ENCODE results near the gene PHOX2B.

Gene PHOX2B

DNA sequence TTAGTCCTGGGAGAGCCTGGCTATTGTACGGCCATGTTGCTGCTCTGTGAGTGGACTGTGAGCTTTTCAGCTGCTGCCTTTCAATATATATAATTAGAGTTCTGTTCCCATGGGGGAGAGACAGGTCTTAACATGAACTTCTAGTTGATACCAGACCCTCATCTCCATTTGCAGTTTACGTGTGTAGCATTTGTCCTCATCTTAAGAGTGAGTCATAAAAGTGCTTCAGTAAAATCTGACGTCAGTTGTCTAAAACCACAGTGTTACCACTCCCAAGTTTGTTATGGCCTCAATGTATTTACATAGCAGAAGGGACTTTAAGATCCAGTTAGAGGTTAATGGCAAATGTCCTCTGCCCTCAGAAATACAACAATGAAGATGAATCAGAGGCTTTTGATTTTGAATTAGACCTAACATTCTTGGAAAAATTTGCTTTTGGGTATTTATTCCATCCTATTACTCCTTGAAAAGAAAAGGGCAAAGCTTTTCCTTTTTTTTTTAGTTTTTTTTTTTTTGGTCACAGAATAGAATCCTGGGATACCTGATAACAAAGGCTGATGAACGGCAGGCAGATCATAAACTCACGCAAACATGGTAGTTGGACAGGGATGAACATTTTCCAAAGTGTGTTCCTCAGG is 38.6 kb downstream of the PHOX2B start:
- DNase-seq, result no peak

GRCh38 chr4:41703785-41704184 is 44.7 kb downstream of the PHOX2B start:
- DNase-seq, result no peak

GRCh38 chr4:41702770-41703169 is 45.8 kb downstream of the PHOX2B start:
- no peak for DNase-seq

DNA sequence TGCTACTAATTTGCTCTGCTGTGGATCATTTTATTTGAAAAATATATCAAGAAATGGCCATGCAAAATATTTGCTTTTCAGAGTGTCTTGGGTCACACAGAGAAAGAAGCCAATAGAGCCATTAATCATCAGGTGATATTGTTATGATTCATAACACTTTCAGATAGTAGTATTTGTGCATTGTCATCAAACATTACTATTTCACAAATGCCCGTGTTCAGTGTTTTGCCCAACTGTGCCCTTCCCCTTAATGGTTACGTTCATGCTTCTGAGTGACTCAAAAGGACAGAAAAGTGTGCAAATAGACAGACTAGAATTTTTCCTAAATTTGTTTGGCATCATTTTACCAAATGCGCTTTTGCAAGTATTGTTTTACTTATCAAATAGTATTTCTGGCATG is 46.5 kb downstream of the PHOX2B start:
- no peak for DNase-seq

- no peak for DNase-seq
These were observed 51.8 kb downstream of the PHOX2B start for GRCh38 chr4:41696763-41697162.

GRCh38 chr4:41696131-41696530 is 52.4 kb downstream of the PHOX2B start:
- no peak for DNase-seq

Measured in stimulated activated naive CD4-positive, alpha-beta T cell treated with Interleukin-2 at 50 U/mL for 16 hours (primary cell).